CMK (cell line): ENCODE data around the gene LGALS3.
"Not testable (repeated sequence)": the region's sequence is repeated elsewhere in the genome, so short reads cannot be mapped to it uniquely, and the experiment has no call there.

ENCODE experiments used
- DNase-seq: peaks from one replicate; pipeline ENCODE4 v3.0.0-alpha.2; 2010; ENCODE audit warnings: low read depth

The LGALS3 gene

GRCh38 chr14:55129086-55129427 lies at the start of gene LGALS3:
Gene LGALS3 (plus strand): TSS chr14:55129252. CDS start chr14:55137374, 8,122 bp downstream.
- DNase-seq, result no peak

DNA sequence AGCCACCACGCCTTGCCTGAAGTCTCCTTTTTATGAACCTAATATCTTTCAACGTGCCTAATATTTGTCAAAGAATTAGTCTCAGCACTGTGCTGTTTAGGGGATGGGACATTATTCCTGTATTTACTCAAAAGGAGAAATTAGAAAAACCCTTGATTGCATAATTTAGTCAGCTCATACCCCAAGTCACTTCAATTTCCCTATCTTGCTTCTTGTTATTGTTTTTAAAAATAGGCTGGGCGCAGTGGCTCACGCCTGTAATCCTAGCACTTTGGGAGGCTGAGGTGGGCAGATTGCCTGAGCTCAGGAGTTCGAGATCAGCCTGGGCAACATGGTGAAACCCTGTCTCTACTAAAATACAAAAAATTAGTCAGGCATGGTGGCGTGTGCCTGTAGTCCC lies 49.1 kb upstream of the LGALS3 start:
- DNase-seq, result not testable (repeated sequence)

DNA sequence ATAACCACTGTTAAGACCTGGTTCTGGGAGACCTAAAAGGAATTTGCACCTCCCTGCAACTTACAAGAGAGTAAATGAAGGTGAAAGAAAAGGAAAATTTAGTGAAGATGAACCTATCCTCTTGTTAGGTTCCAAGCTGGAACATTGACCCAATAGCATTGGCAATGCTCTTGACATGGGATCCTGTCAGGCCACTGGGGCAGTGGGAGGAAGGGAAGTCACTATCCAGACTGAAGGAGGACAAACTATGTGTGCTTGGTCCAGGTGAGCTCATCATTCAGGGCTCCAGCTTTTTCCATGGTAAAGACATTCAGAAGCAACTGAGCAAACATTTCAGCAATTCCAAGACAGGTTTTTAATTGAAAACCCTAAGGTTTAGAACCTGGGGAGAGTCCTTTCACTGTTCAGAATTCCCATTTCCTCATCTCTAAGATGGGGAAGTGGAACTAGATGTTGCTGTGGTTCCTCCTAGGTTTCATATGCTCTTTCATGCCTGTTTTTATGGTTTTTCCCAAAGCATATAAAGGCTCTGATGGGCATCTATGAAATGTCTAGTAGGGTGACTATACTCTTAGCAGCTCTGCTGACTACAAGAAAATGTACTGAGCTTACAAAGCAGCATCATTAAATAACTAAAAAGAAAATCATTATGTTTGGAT lies 44.5 kb upstream of the LGALS3 start:
- no peak for DNase-seq

- no peak for DNase-seq
Observed at GRCh38 chr14:55085060-55085660, 43.9 kb upstream of the LGALS3 start.

DNA sequence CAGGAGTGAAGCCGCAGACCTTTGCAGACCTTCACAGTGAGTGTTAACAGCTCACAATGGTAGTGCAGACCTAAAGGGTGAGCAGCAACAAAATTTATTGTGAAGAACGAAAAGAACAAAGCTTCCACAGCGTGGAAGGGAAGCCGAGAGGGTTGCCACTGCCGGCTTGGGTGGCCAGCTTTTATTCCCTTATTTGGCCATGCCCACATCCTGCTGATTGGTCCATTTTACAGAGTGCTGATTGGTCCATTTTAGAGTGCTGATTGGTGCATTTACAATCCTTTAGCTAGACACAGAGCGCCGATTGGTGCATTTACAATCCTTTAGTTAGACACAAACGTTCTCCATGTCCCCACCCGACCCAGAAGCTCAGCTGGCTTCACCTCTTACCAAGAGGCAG lies 42.1 kb upstream of the LGALS3 start:
- DNase-seq, result no peak

GRCh38 chr14:55088356-55088755 lies 40.7 kb upstream of the LGALS3 start:
- no peak for DNase-seq

- DNase-seq, result no peak
Observed at GRCh38 chr14:55092341-55092740, 36.7 kb upstream of the LGALS3 start.

GRCh38 chr14:55094292-55095157 lies 34.5 kb upstream of the LGALS3 start:
- no peak for DNase-seq

GRCh38 chr14:55097881-55098560 lies 31.0 kb upstream of the LGALS3 start:
- no peak for DNase-seq

GRCh38 chr14:55098561-55098898 lies 30.5 kb upstream of the LGALS3 start:
- DNase-seq, result no peak

DNA sequence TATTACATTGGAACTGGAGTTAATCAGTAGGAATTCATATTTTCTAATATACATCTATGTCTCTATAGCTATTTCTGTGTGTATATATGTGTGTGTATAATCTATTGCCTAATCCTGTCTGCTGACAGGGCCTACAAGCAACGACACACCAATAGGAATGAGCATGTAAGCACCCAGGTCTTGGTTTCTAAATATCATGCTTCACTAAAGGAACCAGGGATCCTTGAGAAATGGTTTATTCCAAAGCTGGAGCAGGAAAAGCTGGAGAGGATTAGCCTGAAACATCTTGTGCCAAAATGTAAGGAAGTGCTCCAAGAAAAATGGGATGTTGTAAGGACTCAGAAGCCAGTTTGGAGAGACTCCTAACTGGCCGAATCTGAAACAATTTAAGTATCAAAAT lies 29.3 kb upstream of the LGALS3 start:
- DNase-seq, result no peak

GRCh38 chr14:55101698-55102097 lies 27.4 kb upstream of the LGALS3 start:
- DNase-seq, result no peak

DNA sequence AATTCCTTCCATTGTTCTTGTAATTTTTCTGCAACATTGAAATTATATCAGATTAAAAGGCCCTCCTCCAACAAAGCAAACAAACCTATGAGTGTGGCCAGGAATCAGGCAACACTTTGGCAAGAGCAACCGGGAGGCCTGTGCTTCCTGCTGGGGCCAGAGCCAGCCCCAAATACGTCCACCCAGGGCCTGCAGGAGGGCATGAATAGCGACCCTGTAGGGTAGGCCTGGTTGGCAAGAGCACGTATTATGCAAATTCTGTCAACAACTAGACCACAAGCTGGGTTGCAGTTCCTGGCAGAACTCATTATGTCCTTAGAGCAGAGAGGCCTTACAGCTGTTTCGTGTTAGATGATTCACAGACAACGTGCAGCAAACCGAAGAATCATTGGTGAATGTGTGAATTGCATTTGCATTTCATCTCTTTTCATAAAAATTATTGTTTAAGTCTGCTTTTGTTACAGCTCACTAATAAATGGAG lies 26.9 kb upstream of the LGALS3 start:
- no peak for DNase-seq

DNA sequence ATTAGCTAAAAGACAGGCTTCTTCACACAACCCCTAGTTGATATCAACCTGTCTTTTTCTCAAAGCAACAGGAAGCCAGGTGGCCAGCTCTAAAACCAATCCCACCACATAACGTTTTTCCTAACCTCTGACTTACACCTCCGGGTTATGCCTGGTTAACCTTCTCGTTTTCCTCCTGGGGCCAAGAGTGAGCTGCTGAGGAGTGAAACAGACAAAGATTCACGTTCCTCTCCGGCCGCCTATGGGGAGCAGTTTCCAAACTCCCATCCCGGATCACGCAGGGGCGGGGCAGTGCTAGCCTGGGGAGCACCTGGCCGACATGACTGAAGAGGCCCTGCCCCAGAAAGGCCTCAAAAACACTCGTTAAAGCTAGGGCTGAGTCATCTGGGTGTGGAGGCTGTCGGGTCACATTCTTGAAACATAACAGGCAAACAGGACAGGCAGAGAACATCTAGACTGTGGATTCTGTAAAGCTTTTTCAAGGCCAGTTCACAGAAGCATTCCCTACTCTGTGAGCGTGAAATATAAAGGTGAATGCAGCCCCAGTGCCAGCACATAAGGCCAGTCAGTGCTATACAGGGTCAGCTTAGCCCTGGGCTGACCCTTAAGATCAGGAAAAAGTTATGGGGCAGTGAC lies 25.9 kb upstream of the LGALS3 start:
- DNase-seq, result no peak

GRCh38 chr14:55103971-55104954 lies 24.8 kb upstream of the LGALS3 start:
- DNase-seq, result no peak

DNA sequence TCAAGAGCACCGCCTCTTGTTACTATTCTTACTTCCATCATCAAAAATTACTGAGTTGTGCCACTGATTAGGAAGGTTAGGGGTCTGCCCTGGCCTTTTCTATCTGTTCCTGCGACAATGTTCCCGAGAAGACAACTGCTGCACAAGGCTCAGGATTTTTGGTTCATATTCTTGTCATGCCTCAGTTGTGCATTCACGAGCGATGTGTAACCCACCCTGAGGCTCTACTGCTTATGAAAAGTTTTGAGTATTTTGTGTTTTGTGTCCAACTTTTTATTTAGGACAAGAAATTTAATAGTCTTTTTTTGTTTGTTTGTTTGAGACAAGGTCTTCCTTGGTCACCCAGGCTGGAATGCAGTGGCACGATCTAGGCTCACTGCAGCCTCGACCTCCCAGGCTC lies 23.1 kb upstream of the LGALS3 start:
- DNase-seq, result no peak

DNA sequence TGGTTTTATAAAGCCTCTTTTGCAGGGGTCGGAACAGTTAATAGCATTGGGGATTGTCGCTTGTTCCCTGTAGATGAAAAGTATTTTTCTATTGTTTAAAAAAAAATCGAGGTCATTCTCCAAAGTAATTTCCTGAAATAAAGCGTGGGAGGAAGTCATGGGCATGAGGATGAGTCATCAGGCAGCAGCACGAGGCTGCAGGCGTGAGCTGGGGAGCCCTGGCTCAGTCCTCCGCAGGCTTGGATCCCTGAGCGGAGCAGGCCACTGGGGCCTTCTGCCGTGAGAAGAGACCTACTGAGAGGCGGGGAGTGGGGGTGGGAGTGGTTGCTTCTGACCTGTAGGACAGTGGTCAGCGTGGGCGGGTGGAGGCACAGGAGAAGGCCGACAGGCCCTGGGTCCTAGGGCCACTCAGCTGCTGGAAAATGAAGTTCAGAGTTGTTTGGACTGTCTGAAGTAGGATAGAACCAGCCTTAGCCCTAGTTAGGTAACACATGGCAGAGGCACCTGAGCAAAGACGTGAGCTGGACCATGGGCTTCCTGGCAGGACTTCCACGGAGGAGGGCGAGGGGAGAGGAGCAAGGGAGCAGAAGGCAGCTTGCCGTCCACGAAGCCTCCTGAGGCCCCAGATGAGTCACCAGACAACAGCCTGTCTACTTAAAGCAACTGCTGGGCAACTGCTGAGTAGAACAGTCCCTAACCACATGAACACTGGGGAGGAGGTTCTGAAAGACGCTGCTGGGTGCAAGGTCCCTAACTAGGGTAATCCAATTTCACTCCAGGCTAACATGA lies 21.1 kb upstream of the LGALS3 start:
- DNase-seq, result no peak

DNA sequence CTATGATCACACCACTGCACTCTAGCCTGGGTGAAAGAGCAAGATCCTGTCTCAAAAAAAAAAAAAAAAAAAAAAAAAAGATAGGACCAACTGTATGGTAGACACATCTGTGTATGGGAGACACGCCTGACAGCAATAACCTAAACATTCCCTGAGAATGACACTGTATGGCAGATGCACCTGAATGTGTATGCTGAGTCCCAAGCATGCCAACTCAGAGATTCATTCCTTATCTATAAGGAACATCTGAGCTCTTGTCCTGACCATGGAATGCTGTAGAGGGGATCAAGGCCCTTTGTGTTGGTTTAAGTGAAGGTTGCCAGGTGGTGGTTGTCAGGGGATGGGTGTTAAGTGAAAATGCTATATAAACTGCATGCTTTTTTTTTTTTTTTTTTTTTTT lies 19.2 kb upstream of the LGALS3 start:
- no peak for DNase-seq

GRCh38 chr14:55111122-55111708 lies 17.8 kb upstream of the LGALS3 start:
- DNase-seq, result no peak

GRCh38 chr14:55114720-55115119 lies 14.3 kb upstream of the LGALS3 start:
- no peak for DNase-seq
